ENCODE results near the gene NEUROD2. TPM values are rescaled to one million over a fixed set of nuclear protein-coding genes. Genes with fewer than 3 reads are reported as not detected.

Gene NEUROD2
- total RNA-seq, 1 donor = under 0.01 TPM

DNA sequence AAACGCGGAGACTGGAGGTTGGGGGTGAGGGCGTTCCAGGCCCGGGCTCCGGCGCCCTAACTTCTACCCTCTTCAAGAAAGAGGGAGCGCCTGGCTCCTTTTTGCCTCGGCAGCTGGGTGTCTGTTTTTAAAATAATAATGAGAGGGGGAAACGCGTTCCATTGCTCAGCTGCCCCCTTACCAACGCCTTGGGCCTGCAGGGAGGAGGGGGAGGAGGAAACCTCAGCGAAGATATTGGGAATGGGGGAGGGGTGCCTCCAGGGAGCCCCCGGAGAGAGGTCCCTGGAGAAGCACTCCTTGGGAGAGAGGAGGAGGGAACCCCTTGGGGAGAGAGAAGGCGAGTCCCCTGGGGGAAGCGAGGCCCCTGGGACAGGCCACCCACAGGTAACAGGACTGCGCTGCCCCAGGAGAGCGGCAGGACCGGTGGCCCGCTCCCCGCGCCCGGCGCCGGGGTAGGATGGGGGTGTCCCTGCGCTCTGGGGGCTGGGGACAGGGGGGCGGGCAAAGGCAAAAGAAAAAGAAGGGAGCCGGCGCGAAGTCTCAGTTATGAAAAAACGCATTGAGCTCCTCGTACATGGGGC lies 2.7 kb downstream of the NEUROD2 start:
- peaks cover 94% of the 10 kb centered on the region for H3K27me3 ChIP-seq (ENCODE audit: insufficient read depth, low read length)

DNA sequence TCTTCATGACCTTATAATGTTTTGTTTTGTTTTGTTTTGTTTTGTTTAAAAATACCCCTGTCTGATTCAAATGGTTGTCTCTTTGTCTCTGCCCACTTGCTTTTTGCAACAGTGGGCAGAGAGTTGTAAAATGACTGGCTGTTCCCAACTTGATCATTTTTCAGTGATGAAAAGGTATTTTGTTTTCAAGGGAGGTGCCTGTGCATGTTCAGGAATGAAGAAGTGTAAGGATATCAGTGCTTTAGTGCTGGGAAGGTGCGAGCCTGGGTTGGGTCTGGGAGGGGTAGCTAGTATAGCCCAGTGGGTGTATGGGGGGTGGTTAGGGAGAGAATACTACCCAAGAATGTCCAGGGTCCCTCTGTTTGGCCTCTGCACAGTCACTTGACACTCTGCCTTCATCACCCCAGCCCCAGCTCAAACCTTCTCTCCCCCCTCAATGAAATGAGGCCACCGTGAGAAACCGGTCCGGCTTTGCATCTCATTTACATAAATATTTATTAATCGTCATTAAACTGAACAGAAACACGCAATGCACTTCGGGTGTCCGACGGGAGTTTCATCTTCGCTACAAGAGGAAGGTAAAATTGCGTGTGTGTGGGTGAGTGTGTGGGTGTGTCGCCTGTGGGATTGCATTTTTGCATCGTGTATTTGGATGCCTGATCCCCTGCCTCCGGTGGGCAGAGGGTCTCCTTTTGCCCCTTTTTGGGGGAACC lies 4.3 kb downstream of the NEUROD2 start:
- no peaks in the 10 kb centered on the region for H3K9me3 ChIP-seq (ENCODE audit: low read depth, low read length)
- peaks cover 95% of the 10 kb centered on the region for H3K27me3 ChIP-seq (ENCODE audit: insufficient read depth, low read length)
- peaks cover 43% of the 10 kb centered on the region for H3K4me1 ChIP-seq (ENCODE audit: insufficient read depth, low read length)
- H3K4me3 ChIP-seq (ENCODE audit: low read length) = no peak overlapping the region

More for the DNA sequence above, 2.7 kb downstream of the NEUROD2 start:
- Histone ChIP-seq H3K9me3 (ENCODE audit: low read depth, low read length) (no peaks in the 10 kb centered on the region), H3K4me1 (ENCODE audit: insufficient read depth, low read length) (peaks cover 35% of the 10 kb centered on the region), H3K4me3 (ENCODE audit: low read length) (no peak overlapping the region)

DNA sequence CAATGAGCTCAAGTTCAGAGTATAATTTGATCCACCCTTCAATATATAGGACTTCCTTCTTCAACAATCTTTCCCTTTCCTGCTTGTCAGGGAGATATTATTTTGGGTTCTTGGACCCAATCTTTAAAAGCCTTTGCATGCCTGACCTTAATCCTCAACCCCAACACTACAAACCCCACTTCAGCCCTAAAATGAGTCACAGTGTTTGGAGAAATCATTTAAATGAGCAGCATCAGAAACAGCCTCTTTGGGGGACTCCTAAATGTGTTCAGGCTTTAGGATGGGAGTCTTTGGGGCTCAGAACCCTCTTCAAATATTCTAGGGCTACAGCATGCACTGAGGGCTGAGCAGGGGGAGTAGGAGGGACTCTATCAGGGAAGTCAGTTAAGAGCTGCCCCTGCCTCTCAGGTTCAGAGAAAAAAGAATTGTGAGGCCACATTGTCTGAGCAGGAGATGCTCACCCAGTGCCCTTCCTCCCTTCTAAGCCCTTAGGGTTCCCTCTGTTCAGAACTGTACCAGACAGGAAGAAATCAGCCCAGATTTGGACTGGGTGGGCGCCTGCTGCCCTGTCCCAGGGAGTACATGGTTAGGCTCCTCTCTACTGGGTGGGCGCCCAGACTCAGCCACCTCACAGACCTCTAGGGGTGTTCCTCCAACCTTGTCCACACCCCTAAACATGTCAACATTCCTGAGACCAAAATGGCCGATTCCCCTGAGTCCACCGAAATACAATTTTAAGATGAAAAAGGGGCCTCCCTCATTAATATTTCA lies 5.0 kb downstream of the NEUROD2 start:
- H3K27me3 ChIP-seq (ENCODE audit: insufficient read depth, low read length) = peaks cover 95% of the 10 kb centered on the region
- H3K4me3 ChIP-seq (ENCODE audit: low read length) = no peak overlapping the region
- no peaks in the 10 kb centered on the region for H3K9me3 ChIP-seq (ENCODE audit: low read depth, low read length)
- H3K4me1 ChIP-seq (ENCODE audit: insufficient read depth, low read length) = peaks cover 49% of the 10 kb centered on the region

DNA sequence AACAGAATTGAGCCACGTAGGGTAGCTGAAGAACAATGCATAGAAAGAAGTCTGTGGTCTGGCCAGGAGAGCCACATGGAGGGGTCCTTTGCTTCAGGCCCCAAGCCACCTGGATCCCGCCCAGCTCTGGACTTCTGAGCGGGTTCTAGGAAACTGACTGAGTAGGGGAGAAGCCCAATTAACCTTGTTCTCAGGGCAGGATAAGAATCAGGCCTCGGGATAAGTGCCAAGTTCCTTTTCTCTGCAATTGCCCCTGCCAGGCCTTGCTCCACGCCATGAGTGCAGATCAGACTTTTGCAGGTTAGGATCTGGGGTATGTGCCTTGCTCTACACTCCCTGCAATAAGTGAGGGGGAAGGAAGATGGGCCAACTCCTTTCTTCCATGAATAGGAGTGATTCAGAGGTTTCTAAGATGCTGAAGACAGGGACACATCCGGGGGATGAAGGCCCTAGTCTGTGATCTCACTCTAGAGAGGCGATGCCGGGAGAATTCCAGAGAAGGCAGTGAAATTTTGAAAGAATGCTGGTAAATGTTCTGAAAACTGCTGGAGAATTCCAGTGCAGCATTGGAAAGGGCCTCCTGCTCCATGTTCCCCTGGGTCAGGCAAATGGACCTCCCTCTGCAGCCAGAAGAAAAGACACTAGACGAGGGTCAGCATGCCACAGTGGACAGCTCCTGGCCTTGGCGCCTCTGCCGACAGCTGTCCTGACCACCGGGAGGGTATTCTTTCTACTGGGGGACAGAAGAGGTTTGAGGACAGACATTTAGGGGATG lies 5.8 kb downstream of the NEUROD2 start:
- Histone ChIP-seq H3K4me3 (ENCODE audit: low read length) (no peak overlapping the region), H3K9me3 (ENCODE audit: low read depth, low read length) (no peaks in the 10 kb centered on the region), H3K4me1 (ENCODE audit: insufficient read depth, low read length) (peaks cover 47% of the 10 kb centered on the region), H3K27me3 (ENCODE audit: insufficient read depth, low read length) (peaks cover 97% of the 10 kb centered on the region)

DNA sequence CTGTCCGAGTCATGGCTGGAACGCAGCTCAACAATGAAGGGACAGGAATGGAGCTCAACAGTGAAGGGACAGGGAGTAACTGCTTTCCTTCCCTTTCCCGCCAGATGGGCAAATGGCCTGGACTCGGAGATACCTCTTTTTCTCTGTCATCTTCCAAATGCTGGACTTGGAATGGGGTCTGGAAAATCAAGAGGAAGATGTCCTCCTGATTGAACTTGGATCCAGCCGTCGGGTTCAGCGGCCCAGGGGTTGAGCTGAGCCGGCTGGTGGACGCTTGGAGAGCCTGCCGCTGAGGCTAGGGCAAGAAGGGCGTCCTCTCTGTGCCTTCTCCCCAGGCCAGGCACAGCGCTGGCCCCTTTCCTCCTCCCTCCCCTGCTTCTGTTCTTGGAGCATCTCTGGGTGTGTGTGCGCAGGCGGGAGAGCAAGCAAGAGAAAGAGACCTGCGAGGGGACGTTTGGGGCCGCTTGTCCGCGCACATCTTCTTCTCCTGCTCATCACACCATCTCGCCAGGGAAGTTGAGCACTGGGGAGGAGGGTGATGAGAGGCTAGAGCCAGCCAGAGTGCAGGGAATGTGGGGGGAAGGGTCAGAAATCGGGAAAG lies 6.6 kb downstream of the NEUROD2 start:
- Histone ChIP-seq H3K4me3 (ENCODE audit: low read length) (no peak overlapping the region), H3K9me3 (ENCODE audit: low read depth, low read length) (no peaks in the 10 kb centered on the region), H3K27me3 (ENCODE audit: insufficient read depth, low read length) (peaks cover 95% of the 10 kb centered on the region), H3K4me1 (ENCODE audit: insufficient read depth, low read length) (peaks cover 40% of the 10 kb centered on the region)

DNA sequence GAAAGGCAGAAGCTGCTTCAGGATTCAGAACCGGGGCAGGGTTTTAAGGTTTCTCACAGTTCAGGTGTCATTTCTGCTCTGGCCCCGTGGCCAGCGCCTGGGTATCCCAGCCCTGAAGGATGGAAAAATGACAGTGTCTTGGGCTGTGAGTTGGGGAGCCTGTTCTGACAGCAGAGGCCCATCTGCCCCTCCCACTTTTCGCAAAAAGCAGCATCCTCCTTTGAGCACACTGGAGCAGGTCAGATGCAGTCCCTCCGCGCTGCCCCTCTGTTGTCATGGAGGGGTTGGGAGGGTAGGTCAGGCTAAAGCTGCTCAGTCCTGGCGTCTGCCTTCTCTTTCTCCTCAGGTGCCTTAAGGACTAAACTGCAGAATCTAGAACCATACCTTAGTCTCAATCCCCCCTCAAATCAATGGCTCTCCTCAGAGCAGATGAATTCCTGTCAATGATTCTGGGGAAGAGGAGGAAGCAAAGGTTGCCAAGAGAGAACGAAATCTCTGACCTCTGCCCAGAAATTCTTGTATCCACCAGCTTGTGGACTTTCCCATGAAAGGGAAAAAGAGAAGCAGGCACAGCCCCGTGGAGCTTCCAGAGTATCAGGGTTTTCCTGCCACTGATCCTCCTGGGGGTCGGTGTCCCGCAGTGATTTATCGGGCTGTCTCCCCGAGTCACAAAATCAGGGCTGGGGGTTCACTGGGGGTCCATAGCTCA lies 7.3 kb downstream of the NEUROD2 start:
- Histone ChIP-seq H3K27me3 (ENCODE audit: insufficient read depth, low read length) (peaks cover 95% of the 10 kb centered on the region), H3K4me1 (ENCODE audit: insufficient read depth, low read length) (peaks cover 34% of the 10 kb centered on the region), H3K9me3 (ENCODE audit: low read depth, low read length) (no peaks in the 10 kb centered on the region), H3K4me3 (ENCODE audit: low read length) (no peak overlapping the region)

DNA sequence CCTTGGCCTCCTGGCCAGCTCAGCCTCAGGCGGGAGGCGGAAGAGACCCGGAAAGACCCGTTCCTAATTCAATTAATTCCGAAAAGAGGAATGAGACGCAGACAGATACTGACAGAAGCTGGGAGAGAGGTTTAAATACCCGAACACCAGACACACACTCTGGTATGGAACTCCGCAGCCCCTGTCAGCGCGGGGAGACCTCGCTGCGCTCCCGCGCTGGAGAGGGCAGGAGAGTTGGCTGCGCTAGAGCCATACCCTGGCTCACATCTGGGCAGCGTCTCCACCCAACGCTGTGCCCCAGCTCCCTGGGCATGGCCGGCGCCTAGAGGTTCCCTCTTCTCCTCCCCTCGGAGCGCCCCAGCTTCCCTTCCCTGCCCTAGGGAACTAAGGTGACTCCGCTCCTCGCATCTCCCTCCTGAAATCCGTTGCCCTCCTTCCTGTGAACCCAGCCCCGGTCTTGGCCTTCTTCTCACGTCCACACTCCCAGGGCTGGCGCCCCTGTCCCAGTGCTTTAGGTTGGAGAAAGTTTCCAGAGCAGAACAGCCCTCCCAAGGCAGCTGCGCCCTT lies 8.0 kb downstream of the NEUROD2 start:
- H3K4me3 ChIP-seq (ENCODE audit: low read length) = no peak overlapping the region
- H3K27me3 ChIP-seq (ENCODE audit: insufficient read depth, low read length) = peaks cover 95% of the 10 kb centered on the region
- H3K4me1 ChIP-seq (ENCODE audit: insufficient read depth, low read length) = peaks cover 27% of the 10 kb centered on the region
- no peaks in the 10 kb centered on the region for H3K9me3 ChIP-seq (ENCODE audit: low read depth, low read length)

DNA sequence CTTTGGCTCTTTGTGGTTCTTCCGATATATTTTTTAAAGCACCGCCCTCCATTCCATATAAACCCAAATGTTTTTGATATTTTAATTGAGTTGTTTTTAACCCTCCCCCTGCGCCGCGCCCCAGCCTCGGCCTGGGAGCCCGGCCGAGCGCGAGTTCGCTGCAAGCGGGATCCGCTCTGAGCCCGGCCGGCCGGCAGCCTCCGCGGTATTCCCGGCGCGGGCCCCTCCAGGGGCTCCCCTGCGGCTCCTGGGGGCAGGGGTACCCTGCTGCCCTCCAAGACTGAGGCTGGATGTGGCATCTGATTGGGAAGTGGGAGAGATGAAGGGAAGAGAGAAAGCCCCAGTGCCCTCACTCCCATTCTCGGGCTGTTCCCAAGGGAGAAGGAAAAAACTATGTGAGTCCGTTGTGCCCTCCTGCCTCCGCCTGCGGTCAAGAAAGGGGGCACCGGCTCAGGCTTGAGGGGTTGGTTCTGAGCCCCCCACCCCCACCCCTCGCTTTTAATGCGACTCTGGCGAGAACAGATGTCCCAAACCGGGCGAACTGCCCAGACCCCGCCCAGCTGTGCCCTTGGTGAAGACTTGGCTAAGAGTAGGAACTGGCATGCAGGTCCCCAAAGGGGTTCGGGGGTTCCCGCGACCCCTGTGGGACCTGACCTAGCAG lies 8.6 kb downstream of the NEUROD2 start:
- H3K4me3 ChIP-seq (ENCODE audit: low read length) = no peak overlapping the region
- H3K27me3 ChIP-seq (ENCODE audit: insufficient read depth, low read length) = peaks cover 93% of the 10 kb centered on the region
- peaks cover 22% of the 10 kb centered on the region for H3K4me1 ChIP-seq (ENCODE audit: insufficient read depth, low read length)
- H3K9me3 ChIP-seq (ENCODE audit: low read depth, low read length) = no peaks in the 10 kb centered on the region

DNA sequence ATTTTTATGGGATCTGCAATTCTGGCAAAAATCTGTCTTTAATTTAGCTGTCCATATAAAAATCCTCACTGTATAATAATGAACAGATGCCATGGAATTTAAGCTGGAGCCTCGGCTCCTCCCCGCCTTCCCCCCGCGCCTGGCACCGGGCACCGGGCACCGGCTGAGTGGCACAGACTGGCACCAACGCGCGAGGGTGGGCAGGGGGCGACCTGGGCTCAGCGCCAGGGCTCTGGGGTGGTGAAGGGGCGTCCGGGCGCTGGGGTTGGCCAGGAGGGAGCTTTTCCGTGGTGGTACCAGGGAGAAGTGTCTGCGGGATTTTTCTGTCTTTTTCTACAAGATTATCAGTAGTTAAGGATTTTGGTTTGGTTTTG lies 9.1 kb downstream of the NEUROD2 start:
- H3K27me3 ChIP-seq (ENCODE audit: insufficient read depth, low read length) = peaks cover 89% of the 10 kb centered on the region
- H3K4me3 ChIP-seq (ENCODE audit: low read length) = no peak overlapping the region
- no peaks in the 10 kb centered on the region for H3K9me3 ChIP-seq (ENCODE audit: low read depth, low read length)
- peaks cover 17% of the 10 kb centered on the region for H3K4me1 ChIP-seq (ENCODE audit: insufficient read depth, low read length)

DNA sequence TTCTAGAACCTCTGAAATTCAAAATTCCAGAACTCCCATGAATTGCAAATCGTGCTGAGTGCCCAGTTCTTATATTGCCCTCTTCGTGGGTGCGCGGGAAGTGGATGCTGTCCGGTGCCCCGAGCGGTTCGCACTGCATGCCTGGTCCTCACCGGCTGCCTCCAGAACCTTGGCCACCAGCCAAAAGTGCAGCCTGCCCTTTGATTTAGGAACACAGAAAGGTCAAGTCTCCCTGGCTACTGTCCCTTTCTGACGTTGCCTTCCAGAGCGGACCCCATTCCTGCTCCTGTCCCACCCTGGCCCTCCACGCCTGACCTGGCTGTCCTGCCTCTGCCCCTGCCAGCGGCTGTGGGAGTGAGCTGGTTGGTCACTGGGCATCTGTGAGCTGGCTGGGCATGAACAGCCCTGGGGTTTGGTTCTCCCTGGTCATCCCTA lies 9.7 kb downstream of the NEUROD2 start:
- no peaks in the 10 kb centered on the region for H3K9me3 ChIP-seq (ENCODE audit: low read depth, low read length)
- peaks cover 15% of the 10 kb centered on the region for H3K4me1 ChIP-seq (ENCODE audit: insufficient read depth, low read length)
- peaks cover 89% of the 10 kb centered on the region for H3K27me3 ChIP-seq (ENCODE audit: insufficient read depth, low read length)
- no peak overlapping the region for H3K4me3 ChIP-seq (ENCODE audit: low read length)

DNA sequence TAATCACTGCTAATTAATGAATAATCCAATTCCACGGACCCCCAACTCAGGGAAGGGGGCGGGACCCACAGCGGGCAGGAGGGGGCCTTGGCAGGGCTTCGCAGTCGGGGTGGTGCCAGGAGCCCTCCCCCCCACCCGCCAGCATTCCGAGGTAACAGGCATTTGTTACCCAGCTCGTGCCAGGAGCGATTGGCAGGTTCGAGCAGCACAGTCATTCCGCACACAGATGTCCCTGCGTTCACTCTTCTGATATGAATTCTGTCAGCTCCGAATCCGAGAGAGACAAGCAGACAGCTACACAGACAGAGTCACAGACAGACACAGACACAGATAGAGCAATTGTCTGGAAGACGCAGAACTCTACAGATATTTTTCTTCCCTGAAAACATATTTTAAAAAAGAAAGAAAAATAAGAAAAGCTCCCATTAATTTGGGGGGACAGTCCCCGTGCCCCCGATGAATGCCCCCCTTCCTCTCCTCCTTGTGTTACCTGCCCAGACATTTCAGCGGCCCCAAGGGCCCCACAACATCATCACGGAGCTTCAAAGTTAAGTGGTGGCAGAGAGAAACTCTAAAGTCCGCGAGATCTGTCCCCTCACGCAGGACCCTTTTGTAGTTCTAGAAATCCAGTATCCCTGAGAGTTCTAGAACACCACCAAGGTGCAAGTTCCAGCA lies 10.2 kb downstream of the NEUROD2 start:
- Histone ChIP-seq H3K4me3 (ENCODE audit: low read length) (no peak overlapping the region), H3K27me3 (ENCODE audit: insufficient read depth, low read length) (peaks cover 89% of the 10 kb centered on the region), H3K9me3 (ENCODE audit: low read depth, low read length) (no peaks in the 10 kb centered on the region), H3K4me1 (ENCODE audit: insufficient read depth, low read length) (peaks cover 15% of the 10 kb centered on the region)

DNA sequence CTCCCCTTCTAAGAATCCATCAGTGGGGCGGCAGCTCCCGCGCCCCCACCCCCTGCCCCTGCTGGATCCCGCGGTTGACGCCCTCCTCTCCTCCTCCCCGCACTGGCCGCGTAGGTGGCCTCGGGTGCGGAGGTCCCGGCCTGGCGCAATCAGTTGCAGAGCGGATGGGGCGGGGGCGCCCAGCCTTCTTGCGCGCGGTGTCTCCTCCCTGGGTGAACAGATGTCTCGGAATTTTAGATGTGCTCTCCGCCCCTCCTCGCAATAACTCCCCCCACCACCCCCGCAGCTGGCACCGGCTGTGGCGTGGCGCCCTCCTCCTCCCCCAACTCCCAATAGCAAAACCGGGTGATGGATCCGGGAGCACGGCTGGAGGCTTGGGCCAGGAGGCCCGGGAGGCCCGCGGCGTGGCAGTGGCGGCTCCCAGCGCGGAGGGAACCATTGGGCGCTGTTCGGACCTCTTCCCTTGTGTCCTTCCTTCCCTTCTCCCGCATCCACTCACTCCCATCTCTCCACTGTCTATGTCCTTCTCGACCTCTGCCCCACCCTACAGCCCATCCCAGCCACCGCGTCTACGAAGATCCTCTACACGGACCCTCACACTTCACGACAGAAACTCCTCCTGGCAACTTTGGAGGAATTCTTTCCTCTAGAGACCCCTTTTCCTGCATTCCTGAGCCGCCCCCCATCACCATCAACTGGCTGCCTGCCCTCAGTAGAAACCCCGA lies 11.0 kb downstream of the NEUROD2 start:
- H3K4me3 ChIP-seq (ENCODE audit: low read length) = no peak overlapping the region
- H3K9me3 ChIP-seq (ENCODE audit: low read depth, low read length) = no peaks in the 10 kb centered on the region
- H3K27me3 ChIP-seq (ENCODE audit: insufficient read depth, low read length) = peaks cover 88% of the 10 kb centered on the region
- peaks cover 15% of the 10 kb centered on the region for H3K4me1 ChIP-seq (ENCODE audit: insufficient read depth, low read length)

Measured in mononuclear cell (primary cell).